GM12878 (cell line): ENCODE data around the gene PLOD2. TPM values are rescaled to one million over a fixed set of nuclear protein-coding genes. Genes with fewer than 3 reads are reported as not detected.

Source experiments
- ATAC-seq: fragments of 200-7000 bp; cut with Tn5 transposase; 3 replicates; pipeline ENCODE4 v1.9.1; 2020; ENCODE audit warnings: mild to moderate bottlenecking, moderate library complexity
- BruUV-seq: library from RNA; stranded (reverse); fragments of 400-500 nt; replicated peaks from 2 replicates; lab custom pipeline; 2021; lab: Mats Ljungman, UMichigan
- CTCF ChIA-PET: fragments of 300-600 bp; sonication (Branson Sonifier 250); formaldehyde crosslinking; extraction: SDS; loops from one replicate; lab custom pipeline; 2021; ENCODE audit warnings: inconsistent platforms; lab: Yijun Ruan, JAX
- POLR2A ChIA-PET: fragments of 350-600 bp; formaldehyde crosslinking; extraction: SDS; loops from one replicate; lab custom pipeline; 2021; ENCODE audit warnings: inconsistent platforms; lab: Charles Lee
- RAD21 ChIA-PET: fragments of 300-600 bp; sonication (Branson Sonifier 250); formaldehyde crosslinking; loops from one replicate; lab custom pipeline; 2023; ENCODE audit warnings: antibody characterized with exemption; ENCODE audit not compliant: unreplicated experiment; lab: Charles Lee
- SMC1A ChIA-PET: fragments of 300-600 bp; sonication (Branson Sonifier 250); formaldehyde crosslinking; loops from one replicate; lab custom pipeline; 2023; ENCODE audit not compliant: unreplicated experiment, uncharacterized antibody; lab: Charles Lee
- DNase-seq: peaks from one replicate; pipeline ENCODE4 v3.0.0-alpha.2; 2011; ENCODE audit warnings: low read depth, low spot score
- FAIRE-seq: peaks from 3 replicates; lab custom pipeline; 2011; peaks lifted over from hg19 to GRCh38; lab: Jason Lieb, UNC
- H2AFZ ChIP-seq: 2 replicates; pipeline ENCODE4 v1.6.0; 2011; ENCODE audit warnings: low read depth, low read length, control low read depth; ENCODE audit not compliant: control insufficient read depth
- H3K27ac ChIP-seq: 2 replicates; pipeline ENCODE4 v1.5.1; 2011; ENCODE audit warnings: control low read depth; ENCODE audit not compliant: control insufficient read depth, insufficient read depth
- H3K27me3 ChIP-seq, 2 experiments: replicated peaks in 1 of 2; 2 replicates each; pipeline versions ENCODE4 v1.6.0 to v1.6.1; 2011; ENCODE audit warnings: low read length in 1 of 2; ENCODE audit not compliant: control insufficient read depth in 2 of 2, insufficient read depth in 2 of 2
- H3K36me3 ChIP-seq, 2 experiments: 2 replicates each; pipeline ENCODE4 v1.5.1; 2011; ENCODE audit warnings: low read length in 1 of 2; ENCODE audit not compliant: control insufficient read depth in 2 of 2, insufficient read depth in 2 of 2
- H3K4me1 ChIP-seq: 2 replicates; pipeline ENCODE4 v1.6.1; 2011; ENCODE audit warnings: mild to moderate bottlenecking, low read length, moderate library complexity, mixed read lengths; ENCODE audit not compliant: control insufficient read depth, insufficient read depth
- H3K4me2 ChIP-seq: 2 replicates; pipeline ENCODE4 v1.6.0; 2011; ENCODE audit warnings: control low read depth; ENCODE audit not compliant: control insufficient read depth, insufficient read depth
- H3K4me3 ChIP-seq: fragments of 200-600 bp; sonication (generic); 2 replicates; pipeline ENCODE4 v1.5.1; 2016
- H3K79me2 ChIP-seq: 2 replicates; pipeline ENCODE4 v1.6.0; 2011; ENCODE audit warnings: low read length; ENCODE audit not compliant: control insufficient read depth, insufficient read depth
- H3K9ac ChIP-seq: 2 replicates; pipeline ENCODE4 v1.8.0; 2011; ENCODE audit warnings: low read length, control low read depth, mixed read lengths; ENCODE audit not compliant: control insufficient read depth, insufficient read depth
- H3K9me3 ChIP-seq: replicated peaks from 3 replicates; pipeline ENCODE4 v1.5.1; 2011; ENCODE audit warnings: mild to moderate bottlenecking, low read length; ENCODE audit not compliant: control insufficient read depth, insufficient read depth
- H4K20me1 ChIP-seq: 2 replicates; pipeline ENCODE4 v1.6.0; 2011; ENCODE audit not compliant: control insufficient read depth, insufficient read depth
- ATF3 ChIP-seq: IDR thresholded peaks from 2 replicates; pipeline ENCODE4 v1.6.1; 2011; ENCODE audit warnings: low read depth, mild to moderate bottlenecking, low read length, moderate library complexity, borderline replicate concordance; ENCODE audit errors: extremely low read depth
- BHLHE40 ChIP-seq, 2 experiments: fragments of 450-650 bp in 1 of 2; IDR thresholded peaks; 2 replicates each; pipeline ENCODE4 v1.6.1; 2011 to 2017; ENCODE audit warnings: low read depth in 2 of 2, borderline replicate concordance in 1 of 2, improper control_type of control experiment in 1 of 2, low read length in 1 of 2, mild to moderate bottlenecking in 1 of 2
- E2F4 ChIP-seq: IDR thresholded peaks from 2 replicates; pipeline ENCODE4 v1.6.1; 2012; ENCODE audit warnings: low read depth, low read length, improper control_type of control experiment
- EZH2 ChIP-seq: IDR thresholded peaks from 2 replicates; pipeline ENCODE4 v1.6.1; 2012; ENCODE audit warnings: low read depth, mild to moderate bottlenecking, control low read depth, inconsistent platforms, low read length, borderline replicate concordance; ENCODE audit not compliant: control insufficient read depth
- FOXK2 ChIP-seq: fragments of 450-650 bp; IDR thresholded peaks from 2 replicates; pipeline ENCODE4 v1.6.1; 2017; ENCODE audit warnings: mild to moderate bottlenecking, moderate library complexity
- GATAD2B ChIP-seq: fragments of 450-650 bp; conservative IDR thresholded peaks from 2 replicates; pipeline ENCODE4 v1.6.1; 2017; ENCODE audit warnings: low read depth, mild to moderate bottlenecking, moderate library complexity
- NFXL1 ChIP-seq: fragments of 450-650 bp; IDR thresholded peaks from 2 replicates; pipeline ENCODE4 v1.6.1; 2017; ENCODE audit warnings: antibody characterized with exemption, mild to moderate bottlenecking, borderline replicate concordance
- NR2F1 ChIP-seq: fragments of 450-650 bp; conservative IDR thresholded peaks from 2 replicates; pipeline ENCODE4 v1.6.1; 2017; ENCODE audit warnings: mild to moderate bottlenecking
- REST ChIP-seq: IDR thresholded peaks from 2 replicates; pipeline ENCODE4 v1.6.1; 2012; ENCODE audit warnings: mild to moderate bottlenecking, low read depth, low read length
- RUNX3 ChIP-seq: IDR thresholded peaks from 2 replicates; pipeline ENCODE4 v1.6.1; 2012; ENCODE audit warnings: low read length, inconsistent platforms
- STAT3 ChIP-seq: IDR thresholded peaks from 2 replicates; pipeline ENCODE4 v1.6.1; 2011; ENCODE audit warnings: low read depth, low read length, improper control_type of control experiment
- TBL1XR1 ChIP-seq: IDR thresholded peaks from 2 replicates; pipeline ENCODE4 v1.6.1; 2012; ENCODE audit warnings: low read depth, low read length, improper control_type of control experiment
- ZBTB11 ChIP-seq: fragments of 450-650 bp; formaldehyde crosslinking; IDR thresholded peaks from 2 replicates; pipeline ENCODE4 v1.5.0; 2022; ENCODE audit warnings: mild to moderate bottlenecking, missing genetic modification characterization
- ZNF207 ChIP-seq: fragments of 450-650 bp; IDR thresholded peaks from 2 replicates; pipeline ENCODE4 v1.6.1; 2014; ENCODE audit warnings: antibody characterized with exemption, mild to moderate bottlenecking, borderline replicate concordance
- in situ Hi-C: fragments of 300-500 bp; cut with MboI; formaldehyde crosslinking; loops from 9 replicates; pipeline ENCODE4 v1.14.3; 2018; ENCODE audit warnings: mixed read lengths
- intact Hi-C: fragments of 100-400 bp; cut with micrococcal nuclease; formaldehyde crosslinking; loops from one replicate; pipeline ENCODE4 v1.14.2; 2022; ENCODE audit not compliant: unreplicated experiment
- polyA plus RNA-seq, 11 experiments: library from polyadenylated mRNA; depleted of rRNA in 4 of 11; unstranded in 6 of 11; stranded (reverse) in 5 of 11; fragments of >200 nt; fragmentation: Nextera tagmentation in 4 of 11; fragmentation: Illumina TruSeq in 1 of 11; extraction: Ambion mirVana in 4 of 11; extraction: Trizol in 1 of 11; gene quantifications; 1 replicate in 1 of 11; 2 replicates in 10 of 11; pipeline versions ENCODE4 v1.2.1 to v1.2.3, GENCODE V29; 2011 to 2016; ENCODE audit warnings: inconsistent platforms in 2 of 11, missing spikeins in 2 of 11, low read depth in 1 of 11
- total RNA-seq, 4 experiments: library from RNA; depleted of rRNA in 3 of 4; stranded (reverse); fragments of >200 nt in 3 of 4; fragmentation: Illumina TruSeq in 1 of 4; extraction: Trizol in 1 of 4; gene quantifications; 2 replicates each; pipeline versions ENCODE4 v1.2.1 to v1.2.3, GENCODE V29; 2013 to 2021

The PLOD2 gene
- total and polyA plus RNA-seq, 10 of the 15 experiments (the other 5 are each of a cell fraction or from before 2014, with no cell fraction given): 0.03 to 0.56 (median 0.33) TPM; not detected in 4

- Histone ChIP-seq H3K4me2 (no peak overlapping the region), H3K36me3 (no peaks in the 10 kb centered on the region), H3K4me1 (no peaks in the 10 kb centered on the region), H3K27me3 (no peaks in the 10 kb centered on the region), H3K79me2 (no peaks in the 10 kb centered on the region), H2AFZ (no peak overlapping the region), H3K9me3 (no peaks in the 10 kb centered on the region), H3K9ac (no peak overlapping the region), H4K20me1 (no peaks in the 10 kb centered on the region), H3K4me3 (no peak overlapping the region), H3K27ac (no peak overlapping the region)
- FAIRE-seq (no peak), ATAC-seq (no peak), DNase-seq (no peak)
- ChIA-PET POLR2A (no interaction called here), RAD21 (no interaction called here), SMC1A (interaction anchor here (0.9 to 1.2 kb wide), 2 partner anchors 12 to 19 kb away, joined by 3 to 4 read pairs; no protein-coding TSS in a partner anchor), CTCF (interaction anchor here (1.0 to 2.8 kb wide), 2 partner anchors 14 to 374 kb away, joined by 3 to 13 read pairs; no protein-coding TSS in a partner anchor)
- no TSS peak for BruUV-seq
- intact Hi-C loops: no loop called here
- in situ Hi-C loops: no loop called here
- TF ChIP-seq FOXK2 (no peak), BHLHE40 (IDR thresholded peaks at IDR 0.05; ENCODE audit: borderline replicate concordance in 1 of 2, low read depth in 2 of 2, low read length in 1 of 2) (no peak), ATF3 (no peak), ZNF207 (no peak), ZBTB11 (CRISPR knock-in tag) (no peak), REST (no peak), NFXL1 (no peak), RUNX3 (no peak), NR2F1 (no peak), EZH2 (no peak), STAT3 (no peak), E2F4 (no peak), GATAD2B (no peak), TBL1XR1 (no peak)
Measured at GRCh38 chr3:146203776-146204175, 42.8 kb upstream of the PLOD2 start.
